GM12891 (cell line): ENCODE data around the gene PPP1R9B.

ENCODE experiments used
- PAX5 ChIP-seq: IDR thresholded peaks from 2 replicates; pipeline ENCODE4 v1.6.1; 2011; ENCODE audit warnings: low read length, moderate library complexity, mild to moderate bottlenecking; ENCODE audit not compliant: insufficient read depth, severe bottlenecking
- POLR2A ChIP-seq: IDR thresholded peaks from 2 replicates; pipeline ENCODE4 v1.6.1; 2011; ENCODE audit warnings: low read depth, low read length, control low read depth
- POLR2AphosphoS5 ChIP-seq: IDR thresholded peaks from 2 replicates; pipeline ENCODE4 v1.6.1; 2011; ENCODE audit warnings: low read depth, low read length, control low read depth
- POU2F2 ChIP-seq: IDR thresholded peaks from 2 replicates; pipeline ENCODE4 v1.6.1; 2011; ENCODE audit warnings: low read depth, mild to moderate bottlenecking, control low read depth, low read length, moderate library complexity
- SPI1 ChIP-seq: IDR thresholded peaks from 2 replicates; pipeline ENCODE4 v1.6.1; 2011; ENCODE audit warnings: low read depth, low read length, control low read depth
- TAF1 ChIP-seq: IDR thresholded peaks from 2 replicates; pipeline ENCODE4 v1.6.1; 2011; ENCODE audit warnings: low read depth, low read length, control low read depth

GRCh38 chr17:50103941-50104340 is 46.5 kb downstream of the PPP1R9B start:
- TF ChIP-seq POLR2A: no peak
- no peak for TF ChIP-seq POLR2AphosphoS5
- no peak for TF ChIP-seq SPI1
- no peak for TF ChIP-seq POU2F2
- no peak for TF ChIP-seq TAF1
- no peak for TF ChIP-seq PAX5
